Pulmonary artery endothelial cell (primary cell): Measurements from ENCODE around the gene DDX56. TPM values are rescaled to one million over a fixed set of nuclear protein-coding genes. Genes with fewer than 3 reads are reported as not detected.
"Not testable (repeated sequence)": the region's sequence is repeated elsewhere in the genome, so short reads cannot be mapped to it uniquely, and the experiment has no call there.

Source experiments
- DNase-seq: peaks from one replicate; pipeline ENCODE4 v3.0.0-alpha.2; 2011; ENCODE audit warnings: low read depth, low spot score
- total RNA-seq: library from RNA; depleted of rRNA; stranded (reverse); fragments of >200 nt; gene quantifications from 2 replicates; pipeline ENCODE4 v1.2.3, GENCODE V29; 2014

The DDX56 gene
- total RNA-seq, 1 donor from 2014 or later, result 68.5 TPM

- DNase-seq, result no peak
Measured at GRCh38 chr7:44563171-44563679, 10.5 kb downstream of the DDX56 start.

- not testable (repeated sequence) for DNase-seq
Measured at GRCh38 chr7:44562622-44562962, 11.1 kb downstream of the DDX56 start.

GRCh38 chr7:44561962-44562621 lies 11.6 kb downstream of the DDX56 start:
- no peak for DNase-seq

- DNase-seq, result no peak
Measured at GRCh38 chr7:44561481-44561880, 12.2 kb downstream of the DDX56 start.

- DNase-seq, result no peak
Measured at GRCh38 chr7:44559485-44559884, 14.2 kb downstream of the DDX56 start.

- no peak for DNase-seq
Measured at GRCh38 chr7:44557485-44557884, 16.2 kb downstream of the DDX56 start.

- no peak for DNase-seq
Measured at GRCh38 chr7:44555350-44555749, 18.4 kb downstream of the DDX56 start.

- not testable (repeated sequence) for DNase-seq
Measured at GRCh38 chr7:44552473-44553005, 21.2 kb downstream of the DDX56 start.

- no peak for DNase-seq
Measured at GRCh38 chr7:44549457-44549856, 24.3 kb downstream of the DDX56 start.

- DNase-seq, result no peak
Measured at GRCh38 chr7:44548893-44549292, 24.8 kb downstream of the DDX56 start.

- DNase-seq, result no peak
Measured at GRCh38 chr7:44547536-44548231, 26.0 kb downstream of the DDX56 start.

- DNase-seq, result no peak
Measured at GRCh38 chr7:44541876-44542610, 31.7 kb downstream of the DDX56 start.

GRCh38 chr7:44541028-44541869 lies 32.5 kb downstream of the DDX56 start, which contains the start of gene NPC1L1:
TSS of gene NPC1L1 (minus strand) at chr7:44541330. CDS start at chr7:44541259, 71 bp downstream.
- DNase-seq, result no peak

- DNase-seq, result no peak
Measured at GRCh38 chr7:44540592-44541027, 33.1 kb downstream of the DDX56 start.

- DNase-seq, result no peak
Measured at GRCh38 chr7:44539669-44540506, 33.8 kb downstream of the DDX56 start.

GRCh38 chr7:44538798-44539668 lies 34.7 kb downstream of the DDX56 start:
- no peak for DNase-seq

GRCh38 chr7:44538093-44538797 lies 35.5 kb downstream of the DDX56 start:
- no peak for DNase-seq

- no peak for DNase-seq
Measured at GRCh38 chr7:44537442-44537841, 36.3 kb downstream of the DDX56 start.
